SK-N-SH (cell line): ENCODE measurements around the gene SMS. TPM values are rescaled to one million over a fixed set of nuclear protein-coding genes. Genes with fewer than 3 reads are reported as not detected.

ENCODE experiments used
- CTCF ChIA-PET: fragments of 300-600, 350-600 bp; formaldehyde crosslinking; extraction: SDS; loops from one replicate; lab custom pipeline; 2021; lab: Yijun Ruan, JAX
- POLR2A ChIA-PET: fragments of 350-600 bp; sonication (Branson Sonifier 250); formaldehyde crosslinking; extraction: SDS; loops from one replicate; lab custom pipeline; 2020; ENCODE audit warnings: antibody characterized with exemption, inconsistent platforms; lab: Yijun Ruan, JAX
- DNase-seq: peaks from one replicate; pipeline ENCODE4 v3.0.0; 2012
- H2AFZ ChIP-seq: fragments of 200-600 bp; sonication (generic); 2 replicates; pipeline ENCODE4 v1.8.1; 2016; ENCODE audit warnings: antibody characterized with exemption, mild to moderate bottlenecking, low read depth
- H3F3A ChIP-seq: fragments of 200-600 bp; sonication (generic); replicated peaks from 2 replicates; pipeline ENCODE3; 2016; ENCODE audit warnings: antibody characterized with exemption, mild to moderate bottlenecking; ENCODE audit not compliant: insufficient read depth
- H3K27ac ChIP-seq, 2 experiments: fragments of 200-500 bp in 1 of 2; fragments of 200-600 bp in 1 of 2; sonication (Bioruptor generic) in 1 of 2; sonication (generic), shearing (Covaris generic) in 1 of 2; 2 replicates each; pipeline versions ENCODE4 v1.5.1 to v1.6.1; 2014 to 2016; ENCODE audit warnings: low read depth in 2 of 2, inconsistent platforms in 1 of 2, low read length in 1 of 2, mild to moderate bottlenecking in 1 of 2, mixed read lengths in 1 of 2
- H3K27me3 ChIP-seq: fragments of 200-600 bp; sonication (generic), shearing (Covaris generic); 2 replicates; pipeline ENCODE4 v1.6.1; 2016; ENCODE audit warnings: mixed run types; ENCODE audit not compliant: insufficient read depth
- H3K36me3 ChIP-seq, 2 experiments: fragments of 200-500 bp in 1 of 2; fragments of 200-600 bp in 1 of 2; sonication (Bioruptor generic) in 1 of 2; sonication (generic) in 1 of 2; replicated peaks in 1 of 2; 2 replicates each; pipeline versions ENCODE3 to v1.5.1; 2014 to 2016; ENCODE audit warnings: low read length in 1 of 2, mild to moderate bottlenecking in 1 of 2; ENCODE audit not compliant: insufficient read depth in 2 of 2, control insufficient read depth in 1 of 2
- H3K4me1 ChIP-seq, 2 experiments: fragments of 200-500 bp in 1 of 2; fragments of 200-600 bp in 1 of 2; sonication (Bioruptor generic) in 1 of 2; sonication (generic), shearing (Covaris generic) in 1 of 2; 2 replicates each; pipeline versions ENCODE4 v1.5.1 to v1.6.1; 2014 to 2016; ENCODE audit warnings: low read depth in 1 of 2, low read length in 1 of 2, mixed run types in 1 of 2; ENCODE audit not compliant: insufficient read depth in 2 of 2, control insufficient read depth in 1 of 2
- H3K4me2 ChIP-seq: fragments of 200-600 bp; sonication (generic), shearing (Covaris generic); 2 replicates; pipeline ENCODE4 v1.6.1; 2017; ENCODE audit warnings: mixed run types
- H3K4me3 ChIP-seq, 2 experiments: fragments of 200-500 bp in 1 of 2; fragments of 200-600 bp in 1 of 2; sonication (Bioruptor generic) in 1 of 2; sonication (generic), shearing (Covaris generic) in 1 of 2; 2 replicates each; pipeline versions ENCODE4 v1.5.1 to v1.8.1; 2014 to 2016; ENCODE audit warnings: low read depth in 2 of 2, inconsistent platforms in 1 of 2, low read length in 1 of 2, mild to moderate bottlenecking in 1 of 2, mixed read lengths in 1 of 2, moderate library complexity in 1 of 2
- H3K79me2 ChIP-seq: fragments of 200-600 bp; sonication (generic); 2 replicates; pipeline ENCODE4 v1.8.1; 2017; ENCODE audit warnings: mild to moderate bottlenecking; ENCODE audit not compliant: insufficient read depth
- H3K9ac ChIP-seq: fragments of 200-600 bp; sonication (generic); 2 replicates; pipeline ENCODE4 v1.6.1; 2017; ENCODE audit warnings: mixed run types
- H3K9me2 ChIP-seq: fragments of 200-600 bp; sonication (generic); 2 replicates; pipeline ENCODE4 v1.6.1; 2017; ENCODE audit warnings: mixed run types
- H3K9me3 ChIP-seq: fragments of 200-600 bp; sonication (generic); 2 replicates; pipeline ENCODE4 v1.6.1; 2017; ENCODE audit warnings: mixed run types, mild to moderate bottlenecking, moderate library complexity
- H4K20me1 ChIP-seq: fragments of 200-600 bp; sonication (generic); 2 replicates; pipeline ENCODE4 v1.6.1; 2017; ENCODE audit warnings: mild to moderate bottlenecking, mixed run types; ENCODE audit not compliant: insufficient read depth
- ELF1 ChIP-seq: IDR thresholded peaks from 2 replicates; pipeline ENCODE4 v1.4.0; 2012
- FOSL2 ChIP-seq: IDR thresholded peaks from 2 replicates; pipeline ENCODE4 v1.4.0; 2012; ENCODE audit warnings: low read depth, mild to moderate bottlenecking, moderate library complexity, borderline replicate concordance
- GATA2 ChIP-seq: sonication (generic); formaldehyde crosslinking; IDR thresholded peaks from 2 replicates; pipeline ENCODE4 v1.5.0; 2020; ENCODE audit warnings: mild to moderate bottlenecking, missing genetic modification reagents
- NFIC ChIP-seq: IDR thresholded peaks from 2 replicates; pipeline ENCODE4 v1.4.0; 2012; ENCODE audit warnings: borderline replicate concordance
- NRF1 ChIP-seq: IDR thresholded peaks from 2 replicates; pipeline ENCODE4 v1.6.1; 2012; ENCODE audit warnings: low read depth, mild to moderate bottlenecking, low read length
- RCOR1 ChIP-seq: fragments of 150-350 bp; IDR thresholded peaks from 2 replicates; pipeline ENCODE4 v1.6.1; 2017; ENCODE audit warnings: antibody characterized with exemption, low read length
- REST ChIP-seq: IDR thresholded peaks from 2 replicates; pipeline ENCODE4 v1.6.1; 2012; ENCODE audit warnings: mild to moderate bottlenecking, low read depth, low read length, moderate library complexity
- SIN3A ChIP-seq: IDR thresholded peaks from 2 replicates; pipeline ENCODE4 v1.6.1; 2012; ENCODE audit warnings: low read depth, mild to moderate bottlenecking, low read length, moderate library complexity, borderline replicate concordance
- SMC3 ChIP-seq: IDR thresholded peaks from 2 replicates; pipeline ENCODE4 v1.6.1; 2012; ENCODE audit warnings: low read depth, low read length, improper control_type of control experiment
- TEAD4 ChIP-seq: IDR thresholded peaks from 2 replicates; pipeline ENCODE4 v1.4.0; 2012; ENCODE audit warnings: mild to moderate bottlenecking, borderline replicate concordance; ENCODE audit not compliant: insufficient read depth
- USF1 ChIP-seq: IDR thresholded peaks from 2 replicates; pipeline ENCODE4 v1.4.0; 2012; ENCODE audit warnings: low read depth, borderline replicate concordance
- USF2 ChIP-seq: fragments of 150-350 bp; IDR thresholded peaks from 2 replicates; pipeline ENCODE4 v1.6.1; 2017; ENCODE audit warnings: antibody characterized with exemption, low read length, low read depth, borderline replicate concordance
- YY1 ChIP-seq: IDR thresholded peaks from 2 replicates; pipeline ENCODE4 v1.4.0; 2012; ENCODE audit warnings: low read depth, mild to moderate bottlenecking
- ZBTB33 ChIP-seq: IDR thresholded peaks from 2 replicates; pipeline ENCODE4 v1.4.0; 2012; ENCODE audit warnings: low read depth, borderline replicate concordance
- WGBS: methylation state at CpG from one replicate; pipeline ENCODE4 v1.1.6; 2017; ENCODE audit warnings: low lambda C conversion rate; 5-methylcytosine and 5-hydroxymethylcytosine counted together
- polyA plus RNA-seq, 3 experiments: library from polyadenylated mRNA; depleted of rRNA; stranded (reverse); fragments of >200 nt; gene quantifications; 2 replicates each; pipeline ENCODE4 v1.2.3, GENCODE V29; 2012
- TF ChIP-seq, protein P1 (sequence below): fragments of 150-350 bp; IDR thresholded peaks from 2 replicates; pipeline ENCODE4 v1.6.1; 2016; ENCODE audit warnings: mild to moderate bottlenecking, low read depth, low read length
- TF ChIP-seq, protein P2 (sequence below): IDR thresholded peaks from 2 replicates; pipeline ENCODE4 v1.4.0; 2012; ENCODE audit warnings: low read depth

Gene SMS
- polyA plus RNA-seq, 1 of the 3 experiments (the other 2 are of a cell fraction) = 116 TPM

- Histone ChIP-seq H3F3A (no peaks in the 10 kb centered on the region), H3K36me3 (no peaks in the 10 kb centered on the region), H3K4me3 (no peak within 1 kb of the TSS), H3K27me3 (no peaks in the 10 kb centered on the region), H4K20me1 (no peaks in the 10 kb centered on the region), H3K27ac (no peak within 1 kb of the TSS), H2AFZ (no peak within 1 kb of the TSS), H3K9me3 (no peaks in the 10 kb centered on the region), H3K79me2 (no peaks in the 10 kb centered on the region; the same call in 1 of the 2 replicates), H3K4me2 (no peak within 1 kb of the TSS), H3K9ac (no peak within 1 kb of the TSS), H3K4me1 (no peaks in the 10 kb centered on the region), H3K9me2 (no peaks in the 10 kb centered on the region)
- no peak for TF ChIP-seq FOSL2
- TF ChIP-seq TEAD4 = no peak
- TF ChIP-seq YY1 = no peak
- TF ChIP-seq REST = no peak
- no peak for TF ChIP-seq USF2
- no peak for TF ChIP-seq ZBTB33
- no peak for TF ChIP-seq NRF1
- TF ChIP-seq, protein P1, sequence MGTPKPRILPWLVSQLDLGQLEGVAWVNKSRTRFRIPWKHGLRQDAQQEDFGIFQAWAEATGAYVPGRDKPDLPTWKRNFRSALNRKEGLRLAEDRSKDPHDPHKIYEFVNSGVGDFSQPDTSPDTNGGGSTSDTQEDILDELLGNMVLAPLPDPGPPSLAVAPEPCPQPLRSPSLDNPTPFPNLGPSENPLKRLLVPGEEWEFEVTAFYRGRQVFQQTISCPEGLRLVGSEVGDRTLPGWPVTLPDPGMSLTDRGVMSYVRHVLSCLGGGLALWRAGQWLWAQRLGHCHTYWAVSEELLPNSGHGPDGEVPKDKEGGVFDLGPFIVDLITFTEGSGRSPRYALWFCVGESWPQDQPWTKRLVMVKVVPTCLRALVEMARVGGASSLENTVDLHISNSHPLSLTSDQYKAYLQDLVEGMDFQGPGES = no peak
- TF ChIP-seq, protein P2, sequence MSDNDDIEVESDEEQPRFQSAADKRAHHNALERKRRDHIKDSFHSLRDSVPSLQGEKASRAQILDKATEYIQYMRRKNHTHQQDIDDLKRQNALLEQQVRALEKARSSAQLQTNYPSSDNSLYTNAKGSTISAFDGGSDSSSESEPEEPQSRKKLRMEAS = no peak
- no peak for TF ChIP-seq GATA2 (CRISPR knock-in tag)
- no peak for TF ChIP-seq USF1
- TF ChIP-seq NFIC = no peak
- TF ChIP-seq SIN3A = no peak
- TF ChIP-seq RCOR1 = no peak
- TF ChIP-seq SMC3 = no peak
- TF ChIP-seq ELF1 = no peak
- CTCF ChIA-PET = no interaction called here
- POLR2A ChIA-PET = no interaction called here
- WGBS = 53% methylated on average over 1 of the region's 1 CpG
- DNase-seq = no peak
Measured at GRCh38 chrX:22032084-22032483, 91.6 kb downstream of the SMS start, which contains the start of gene PHEX. PHEX (plus strand) TSS chrX:22032325; CDS start chrX:22033006, 681 bp downstream.
